Lung microvascular endothelial cell (primary cell): Measurements from ENCODE around the gene ZNF276. TPM values are rescaled to one million over a fixed set of nuclear protein-coding genes. Genes with fewer than 3 reads are reported as not detected.
"Not testable (repeated sequence)": the region's sequence is repeated elsewhere in the genome, so short reads cannot be mapped to it uniquely, and the experiment has no call there.

Experiments used
- DNase-seq, 2 donors: peaks; one replicate each; pipeline versions ENCODE4 v3.0.0 to v3.0.0-alpha.2; 2010; ENCODE audit warnings: low read depth in 2 of 2
- total RNA-seq: library from RNA; depleted of rRNA; stranded (reverse); fragments of >200 nt; gene quantifications from 2 replicates; pipeline ENCODE4 v1.2.1, GENCODE V29; 2014

ZNF276 gene
- total RNA-seq, 1 donor from 2014 or later, result 14.5 TPM

DNA sequence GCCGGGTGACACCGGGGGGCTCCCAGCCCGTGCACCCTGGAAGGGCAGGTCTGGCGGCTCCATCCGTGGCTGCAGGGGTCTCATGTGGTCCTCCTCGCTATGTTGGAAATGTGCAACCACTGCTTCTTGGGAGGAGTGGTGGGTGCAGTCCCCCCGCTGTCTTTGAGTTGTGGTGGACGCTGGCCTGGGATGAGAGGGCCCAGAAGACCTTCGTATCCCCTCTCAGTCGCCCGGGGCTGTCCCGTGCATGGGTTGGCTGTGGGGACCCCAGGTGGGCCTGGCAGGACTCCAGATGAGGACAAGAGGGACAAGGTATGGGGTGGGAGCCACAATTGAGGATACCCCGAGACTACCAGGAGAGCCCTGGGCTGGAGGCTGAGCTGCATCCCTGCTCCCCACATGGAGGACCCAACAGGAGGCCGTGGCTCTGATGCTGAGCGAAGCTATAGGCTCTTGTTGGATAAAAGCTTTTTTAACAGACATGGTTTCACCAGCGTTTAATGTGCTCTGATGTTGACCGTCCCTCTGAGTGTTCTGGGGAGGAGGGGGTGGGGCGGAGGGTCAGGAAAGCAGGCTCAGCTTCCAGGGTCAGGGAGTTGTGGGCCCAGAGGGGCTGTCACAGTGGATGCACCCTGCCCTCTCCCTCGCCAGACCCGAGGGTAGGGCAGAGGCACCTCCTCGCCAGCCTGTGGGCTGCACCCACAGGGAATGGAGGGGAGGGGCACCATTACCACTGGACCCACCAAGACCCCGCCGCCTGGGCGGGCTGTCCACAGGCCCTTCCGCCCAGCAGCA, 25.3 kb upstream of the ZNF276 start:
- no peak for DNase-seq

DNA sequence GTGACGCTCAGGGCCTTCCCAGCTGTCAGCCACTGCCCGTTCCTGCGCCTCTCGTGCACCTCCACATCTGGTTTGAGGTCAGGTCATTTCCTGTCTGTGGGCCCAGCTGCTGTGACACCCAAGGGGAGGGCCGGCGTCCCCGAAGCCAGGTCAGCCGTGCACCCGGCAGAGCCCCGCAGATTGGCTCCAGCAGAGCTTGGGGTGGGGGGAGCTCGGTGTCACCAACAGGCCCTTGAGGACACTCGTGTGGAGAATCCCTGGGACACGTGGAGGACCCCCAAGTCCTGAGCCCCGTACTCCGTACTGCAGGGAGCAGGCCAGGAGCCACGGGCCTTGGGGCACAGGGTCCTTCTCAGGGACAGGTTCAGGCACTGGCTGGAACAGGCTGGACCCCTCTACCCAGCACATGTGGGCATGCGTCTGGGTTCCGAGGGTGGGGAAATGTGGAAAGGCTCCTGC, 24.6 kb upstream of the ZNF276 start:
- DNase-seq, result no peak

- DNase-seq, result no peak
These were observed 24.1 kb upstream of the ZNF276 start for GRCh38 chr16:89697161-89697615.

- no peak for DNase-seq
These were observed 23.6 kb upstream of the ZNF276 start for GRCh38 chr16:89697616-89698331.

DNA sequence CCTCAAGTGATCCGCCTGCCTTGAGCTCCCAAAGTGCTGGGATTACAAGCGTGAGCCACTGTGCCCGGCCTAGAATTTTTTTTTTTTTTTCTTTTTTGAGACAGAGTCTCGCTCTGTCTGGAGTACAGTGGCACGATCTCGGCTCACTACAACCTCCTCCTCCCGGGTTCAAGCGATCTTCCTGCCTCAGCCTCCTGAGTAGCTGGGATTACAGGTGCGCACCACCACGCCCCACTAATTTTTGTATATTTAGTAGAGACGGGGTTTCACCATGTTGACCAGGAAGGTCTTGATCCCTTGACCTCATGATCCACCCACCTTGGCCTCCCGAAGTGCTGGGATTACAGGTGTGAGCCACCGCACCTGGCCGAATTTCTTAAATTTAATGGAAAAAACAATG, 22.6 kb upstream of the ZNF276 start:
- DNase-seq, result not testable (repeated sequence)

- DNase-seq, result not testable (repeated sequence)
These were observed 21.7 kb upstream of the ZNF276 start for GRCh38 chr16:89699629-89700099.

DNA sequence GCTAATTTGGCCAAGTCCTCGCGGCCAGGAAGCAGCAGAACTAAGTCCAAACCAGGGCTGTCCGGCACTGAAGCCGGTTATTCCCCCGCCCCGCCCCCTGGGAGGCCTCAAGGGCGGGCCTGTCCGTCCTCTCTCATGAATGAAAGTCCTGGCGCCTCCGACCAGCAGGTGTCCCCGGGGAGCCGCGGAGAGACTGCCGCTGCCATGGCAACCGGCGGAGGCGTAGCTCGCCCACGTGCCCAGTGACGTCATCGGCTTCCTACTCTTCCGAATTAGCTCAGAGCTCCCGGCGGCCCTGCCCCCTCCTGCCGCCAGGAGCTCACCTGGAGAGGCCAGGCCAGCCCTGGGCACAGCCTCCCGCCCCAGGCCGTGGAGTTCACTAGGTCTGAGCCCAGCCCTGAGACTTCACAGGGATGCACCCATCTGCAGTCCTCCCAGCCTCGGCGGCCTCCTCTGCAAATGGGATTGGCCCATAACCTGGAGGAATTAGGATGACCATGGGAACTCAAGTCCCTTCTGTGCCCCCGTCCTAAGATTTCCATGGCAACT, 21.2 kb upstream of the ZNF276 start:
- DNase-seq, result peak; percentile 98 to 99

DNA sequence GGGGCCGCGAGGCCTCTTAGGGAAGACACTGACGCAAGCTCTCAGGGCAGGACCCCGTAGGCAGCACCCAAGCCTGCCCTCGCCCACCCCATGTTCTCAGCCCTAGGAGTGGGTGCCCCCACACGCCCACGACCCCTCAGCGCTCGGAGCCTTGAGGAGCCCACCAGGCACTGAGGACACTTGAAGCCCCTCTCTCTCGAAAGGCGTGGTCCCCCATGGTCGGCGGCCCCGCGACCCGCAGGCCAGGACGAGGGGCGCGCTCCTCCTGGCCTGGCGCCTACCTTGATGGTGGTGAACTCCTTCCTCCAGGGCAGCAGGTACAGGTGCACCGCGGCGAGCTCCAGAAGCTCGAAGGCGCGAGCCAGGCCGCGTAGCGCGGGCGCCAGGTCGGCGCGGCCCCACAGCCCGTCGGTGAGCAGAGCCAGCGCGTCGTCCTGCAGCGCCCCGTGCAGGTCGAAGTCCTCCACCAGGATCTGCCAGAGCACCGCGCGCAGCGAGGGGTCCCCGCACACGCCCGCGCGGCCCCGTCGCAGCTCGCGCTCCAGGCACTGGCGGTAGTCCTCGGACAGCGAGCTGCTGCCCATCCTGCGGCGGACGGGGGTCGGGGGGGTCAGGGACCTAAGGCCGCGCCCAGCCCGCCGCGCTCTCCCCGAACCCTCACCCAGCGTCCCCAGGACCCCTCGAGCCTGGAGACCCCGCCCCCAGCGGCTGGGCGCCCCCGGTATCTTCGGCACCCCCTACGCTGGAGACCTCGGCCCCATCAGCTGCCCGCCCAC, 20.5 kb upstream of the ZNF276 start:
- DNase-seq, result peak; percentile 66 to 76

DNA sequence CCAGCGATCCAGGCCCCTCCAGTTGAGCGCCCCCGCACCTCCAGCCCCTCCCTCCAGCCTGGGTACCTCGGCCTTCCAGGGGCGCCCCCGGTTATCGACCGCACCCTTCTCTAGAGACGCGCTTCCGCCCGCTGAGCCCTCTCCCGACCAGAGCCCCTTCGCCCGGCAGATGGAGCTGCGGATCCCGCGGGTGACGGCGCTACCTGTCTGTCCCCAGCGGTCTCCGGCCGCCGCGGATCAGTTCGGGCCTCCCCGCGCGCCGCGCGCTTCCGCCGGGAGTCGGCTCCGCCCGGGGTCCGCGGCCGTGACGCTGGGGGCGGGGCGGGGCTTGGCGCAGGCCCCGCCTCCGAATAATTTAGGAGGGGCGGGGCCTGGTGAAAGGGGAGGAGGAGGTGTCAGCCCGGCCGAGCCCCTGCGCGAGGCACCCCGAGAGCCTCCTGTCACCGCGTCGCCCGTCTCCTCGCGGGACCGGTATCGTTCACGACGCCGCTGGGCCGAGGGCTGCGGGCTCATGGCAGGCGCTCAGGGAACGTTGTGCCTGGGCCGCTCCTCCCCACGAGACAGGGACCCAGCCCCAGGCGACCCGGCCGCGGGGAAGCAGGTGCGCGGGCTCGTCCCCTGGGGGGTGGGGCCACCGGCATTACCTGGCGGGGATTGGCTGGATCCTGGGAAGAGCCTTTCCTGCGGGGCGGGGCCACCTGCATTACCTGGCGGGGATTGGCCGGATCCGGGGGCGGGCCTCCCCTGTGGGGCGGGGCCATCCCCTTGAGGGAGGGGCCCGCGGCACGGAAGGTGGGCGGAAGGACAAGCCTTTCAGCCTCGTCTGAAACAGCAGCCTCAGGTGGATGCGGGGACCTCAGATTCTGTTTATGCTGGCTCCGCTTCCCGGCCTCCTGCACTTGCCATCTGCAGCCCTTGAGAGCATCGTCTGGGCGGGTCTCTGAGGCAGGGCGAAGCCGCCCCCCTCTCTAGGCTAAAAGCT, 19.6 kb upstream of the ZNF276 start, which contains the start of gene SPATA2L:
TSS of gene SPATA2L (minus strand) at position 281 of the 982 bp plus-strand sequence. CDS start 473 bp downstream, outside the sequence.
- peak; percentile 72 to 93 for DNase-seq

DNA sequence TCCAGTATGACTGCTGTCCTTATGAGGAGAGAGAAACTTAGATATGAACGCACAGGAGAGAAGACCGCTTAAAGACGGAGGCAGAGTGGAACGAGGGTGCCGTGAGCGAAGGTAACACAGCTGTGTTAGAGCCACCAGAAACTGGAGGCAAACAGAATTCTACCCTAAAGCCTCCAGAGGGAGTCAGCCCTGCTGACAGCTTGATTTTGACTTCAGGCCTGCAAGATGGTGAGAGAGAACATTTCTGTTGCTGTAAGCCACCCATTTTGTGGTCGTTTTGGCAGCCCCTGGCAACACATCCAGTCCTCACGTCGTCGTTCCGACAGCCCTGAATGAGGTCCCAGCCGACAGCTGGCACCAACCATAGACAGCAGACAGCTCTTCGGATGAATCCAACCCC, 17.1 kb upstream of the ZNF276 start:
- no peak for DNase-seq

DNA sequence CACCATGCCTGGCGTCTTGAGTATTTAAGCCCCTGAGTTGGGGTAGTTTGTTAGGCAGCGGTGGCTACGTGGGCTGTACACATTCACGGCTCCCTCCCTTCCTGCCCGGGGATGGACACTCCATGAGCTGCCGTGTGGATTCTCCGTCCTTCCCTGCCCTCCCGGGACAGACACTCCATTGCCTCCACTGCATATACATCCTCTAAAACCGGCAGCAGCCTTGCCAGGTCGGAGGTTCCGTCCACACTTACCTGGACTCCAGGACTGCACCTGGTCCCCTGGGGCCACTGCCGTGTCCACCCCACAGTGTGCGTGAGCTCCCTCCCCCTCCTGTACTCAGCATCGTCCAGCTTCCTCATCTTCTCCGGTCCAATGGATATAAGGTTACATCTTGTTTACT, 16.3 kb upstream of the ZNF276 start:
- no peak for DNase-seq

DNA sequence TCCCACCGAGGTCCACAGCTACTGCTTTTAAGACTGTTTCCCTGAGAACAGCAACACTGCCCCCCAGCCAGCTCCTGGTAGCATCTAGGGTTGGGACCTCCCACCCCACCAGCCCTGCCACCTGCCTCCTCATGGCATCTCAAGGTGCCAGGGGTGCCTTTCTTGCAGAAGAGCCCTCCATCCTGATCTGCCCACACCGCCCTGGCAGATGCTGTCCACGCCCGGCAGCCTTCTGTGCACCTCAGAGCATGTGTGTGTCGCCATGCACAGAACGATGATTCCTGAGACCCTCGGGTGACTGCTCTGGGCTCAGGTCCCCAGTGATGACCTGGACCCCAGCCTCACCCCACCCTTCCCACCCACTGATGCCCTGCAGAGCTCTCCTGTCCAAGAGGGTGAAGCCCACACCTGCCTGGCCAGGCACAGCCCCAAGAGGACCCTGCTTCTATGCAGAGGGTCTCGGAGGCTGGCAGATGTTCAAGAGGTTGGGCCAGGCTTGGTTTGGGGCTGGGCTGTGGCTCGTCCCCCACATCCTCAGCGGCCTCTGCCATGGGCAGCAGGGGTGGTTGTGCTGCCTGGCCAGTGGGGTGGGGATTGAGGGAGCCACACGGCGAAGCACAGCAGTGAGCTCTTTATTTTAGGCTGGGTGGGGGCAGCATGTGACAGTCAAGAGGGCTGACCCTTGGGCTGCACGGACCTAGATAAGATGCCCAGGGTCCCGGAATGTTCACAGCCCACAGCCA, 14.6 kb upstream of the ZNF276 start:
- no peak for DNase-seq

GRCh38 chr16:89707695-89708094, 13.6 kb upstream of the ZNF276 start:
- DNase-seq, result no peak

DNA sequence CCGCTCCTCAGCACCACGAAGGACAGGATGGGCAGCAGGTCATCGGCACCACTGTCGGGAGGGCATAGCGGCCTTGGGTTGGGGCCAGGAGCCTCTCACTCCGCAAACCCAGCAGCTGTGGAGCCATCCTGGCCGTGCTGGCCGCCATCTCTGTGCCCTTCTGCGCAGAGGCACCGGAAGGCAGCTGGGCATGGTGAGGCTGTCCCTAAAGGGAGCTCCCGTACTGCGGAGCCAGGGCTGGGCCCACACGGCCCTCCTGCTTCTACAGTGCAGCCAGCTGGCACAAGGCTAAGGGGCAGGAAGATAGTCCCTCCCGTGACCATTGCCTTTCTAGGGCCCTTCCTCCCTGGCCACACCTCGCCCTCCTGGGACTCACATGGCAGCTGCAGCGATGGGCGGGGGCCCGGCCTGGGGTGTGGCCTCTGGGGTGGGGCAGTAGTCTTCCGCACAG, 12.8 kb upstream of the ZNF276 start:
- no peak for DNase-seq

DNA sequence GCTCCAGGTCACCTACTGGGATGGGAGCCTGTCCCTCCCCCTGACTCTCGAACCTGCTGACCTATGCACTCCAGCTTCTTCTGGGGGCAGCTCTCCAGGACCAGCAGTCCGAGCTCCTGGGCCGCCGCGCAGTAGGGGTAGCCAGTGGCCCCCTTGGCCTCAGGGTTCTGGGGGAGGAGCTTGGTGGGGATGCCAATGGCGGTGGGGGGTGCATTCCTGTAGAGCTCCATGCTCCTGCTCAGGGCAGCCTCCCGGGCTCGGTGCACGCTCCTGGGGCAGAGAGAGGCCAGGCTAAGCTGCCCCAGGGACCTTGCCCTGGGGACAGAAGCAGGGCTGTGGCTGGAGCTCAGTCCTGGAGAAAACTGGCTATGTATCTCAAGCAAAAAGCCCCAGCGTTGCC, 12.2 kb upstream of the ZNF276 start:
- no peak for DNase-seq

DNA sequence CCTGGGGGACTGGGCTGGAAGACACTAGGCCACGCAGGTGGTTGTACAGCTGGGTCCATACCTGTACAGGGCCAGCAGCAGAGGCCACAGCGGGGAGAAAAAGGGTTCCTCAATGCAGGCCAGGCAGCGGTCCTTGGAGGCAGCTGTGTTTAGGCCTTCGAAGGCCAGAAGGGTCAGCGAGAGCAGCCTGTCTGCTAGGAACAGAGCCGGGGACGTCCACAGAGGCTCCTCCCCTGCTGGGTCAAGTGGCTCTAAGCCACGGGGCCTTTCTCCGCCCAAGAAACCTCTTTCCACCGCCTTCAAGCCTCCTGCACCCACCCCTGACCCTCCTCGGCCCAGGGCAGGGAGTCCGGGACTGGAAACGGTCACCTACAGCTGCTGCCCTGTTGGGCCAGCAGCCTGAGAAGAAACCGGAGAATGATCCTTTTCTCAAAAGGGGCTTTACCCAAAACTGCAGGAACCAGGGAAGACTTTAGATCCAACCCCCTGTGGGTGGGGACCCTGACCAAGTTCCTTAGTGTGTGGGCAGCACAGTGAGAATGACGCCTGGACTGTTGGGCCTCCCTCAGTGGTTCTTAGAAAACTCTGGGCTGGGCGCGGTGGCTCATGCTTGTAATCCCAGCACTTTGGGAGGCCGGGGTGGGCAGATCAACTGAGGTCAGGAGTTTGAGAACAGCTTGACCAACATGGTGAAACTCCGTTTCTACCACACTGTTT, 11.5 kb upstream of the ZNF276 start:
- DNase-seq, result no peak

DNA sequence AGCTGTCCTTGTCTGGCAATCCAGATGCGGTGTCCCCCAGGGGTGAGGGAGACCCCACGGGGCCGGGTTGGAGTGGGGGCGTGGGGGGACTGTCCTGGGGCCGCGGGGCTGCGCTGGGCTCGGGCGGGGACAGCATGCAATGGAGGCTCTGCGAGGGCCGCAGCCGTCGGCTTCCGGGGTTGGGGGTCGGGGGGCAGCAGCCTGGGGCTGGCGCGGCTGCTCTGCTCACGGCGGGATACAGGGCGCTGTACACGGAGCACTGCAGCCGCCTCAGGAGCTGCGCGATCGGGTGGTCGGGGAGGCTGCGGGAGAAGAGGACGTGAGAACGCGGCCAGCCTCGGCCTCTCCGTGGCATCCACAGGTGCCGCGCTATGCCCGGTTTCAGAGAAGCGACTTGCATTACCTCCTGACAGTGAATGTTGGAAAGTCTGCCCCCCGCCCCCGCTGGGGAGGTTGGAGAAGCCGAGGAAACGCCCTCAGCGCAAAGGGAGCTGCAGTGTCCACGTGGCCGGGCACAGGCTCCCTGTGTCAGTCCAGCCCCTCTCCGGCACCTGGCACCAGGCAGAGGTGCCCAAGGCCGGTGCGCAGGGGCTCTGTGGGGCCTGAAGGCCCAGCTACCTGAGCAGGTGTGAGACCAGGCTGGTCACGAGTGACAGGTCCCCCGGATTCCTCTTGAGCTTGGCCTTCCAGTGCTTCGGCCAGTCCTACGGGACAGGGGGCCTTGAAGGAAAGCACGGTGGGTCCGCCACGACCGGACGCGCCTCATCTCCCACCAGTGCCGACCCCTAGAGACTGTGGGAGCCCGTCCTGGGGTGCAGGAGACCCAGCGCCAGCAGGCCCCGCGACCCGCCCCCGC, 10.4 kb upstream of the ZNF276 start:
- no peak for DNase-seq
